Head of caudate nucleus (tissue), 42 donors: ENCODE results near the gene KIAA1210.

Source experiments
- DNase-seq, 42 donors: peaks; one replicate each; pipeline versions ENCODE4 v3.0.0 to v3.0.0-alpha.2; 2020 to 2021; ENCODE audit warnings: mixed read lengths in 7 of 42
- intact Hi-C: fragments of 100-400 bp; cut with DNase I; formaldehyde crosslinking; loops from one replicate; pipeline ENCODE4 v1.15.0; 2022

Gene KIAA1210

GRCh38 chrX:119095936-119096335 is 31.7 kb downstream of the KIAA1210 start:
- intact Hi-C loops, result no loop called here
- DNase-seq, result no peak

- intact Hi-C loops, result no loop called here
- no peak for DNase-seq
Measured at GRCh38 chrX:119094819-119095218, 32.8 kb downstream of the KIAA1210 start.

- no peak for DNase-seq
- intact Hi-C loops, result no loop called here
Measured at GRCh38 chrX:119093991-119094735, 33.4 kb downstream of the KIAA1210 start.

- intact Hi-C loops, result no loop called here
- DNase-seq, result no peak
Measured at GRCh38 chrX:119090627-119091026, 37.0 kb downstream of the KIAA1210 start.

- intact Hi-C loops, result no loop called here
- DNase-seq, result no peak
Measured at GRCh38 chrX:119089619-119090018, 38.0 kb downstream of the KIAA1210 start.

- DNase-seq, result no peak
- intact Hi-C loops, result no loop called here
Measured at GRCh38 chrX:119087121-119087520, 40.5 kb downstream of the KIAA1210 start.

GRCh38 chrX:119084766-119085165 is 42.8 kb downstream of the KIAA1210 start:
- intact Hi-C loops, result no loop called here

GRCh38 chrX:119082278-119082677 is 45.3 kb downstream of the KIAA1210 start:
- intact Hi-C loops, result no loop called here
- no peak for DNase-seq

More at GRCh38 chrX:119084766-119085165, 42.8 kb downstream of the KIAA1210 start:
- DNase-seq, result no peak

- no peak for DNase-seq
- intact Hi-C loops, result no loop called here
Measured at GRCh38 chrX:119075270-119076025, 52.2 kb downstream of the KIAA1210 start.

- no peak for DNase-seq
- intact Hi-C loops, result no loop called here
Measured at GRCh38 chrX:119073911-119074310, 53.7 kb downstream of the KIAA1210 start.

GRCh38 chrX:119073200-119073905 is 54.3 kb downstream of the KIAA1210 start:
- intact Hi-C loops, result no loop called here

GRCh38 chrX:119072744-119073143 is 54.9 kb downstream of the KIAA1210 start, which contains the start of gene CT47C1:
TSS of gene CT47C1 (plus strand) at chrX:119072993. CDS start at chrX:119073226, 233 bp downstream.
- intact Hi-C loops, result no loop called here
- no peak for DNase-seq

More at GRCh38 chrX:119073200-119073905, 54.3 kb downstream of the KIAA1210 start:
- no peak for DNase-seq

- intact Hi-C loops, result no loop called here
- DNase-seq, result no peak
Measured at GRCh38 chrX:119071381-119071780, 56.2 kb downstream of the KIAA1210 start.

GRCh38 chrX:119069762-119070161 is 57.9 kb downstream of the KIAA1210 start:
- intact Hi-C loops, result loop anchor here (5.0 kb wide), 1 partner anchor 222 kb away; no protein-coding TSS in a partner anchor
- DNase-seq, result no peak

- no peak for DNase-seq
- intact Hi-C loops, result loop anchor here (5.0 kb wide), 1 partner anchor 222 kb away; no protein-coding TSS in a partner anchor
Measured at GRCh38 chrX:119069128-119069527, 58.5 kb downstream of the KIAA1210 start.

- DNase-seq, result peak; percentile 14 to 85 (median 64)
- intact Hi-C loops, result loop anchor here (5.0 kb wide), 1 partner anchor 220 kb away; no protein-coding TSS in a partner anchor
Measured at GRCh38 chrX:119067023-119067739, 60.4 kb downstream of the KIAA1210 start.

GRCh38 chrX:119063428-119063827 is 64.2 kb downstream of the KIAA1210 start:
- DNase-seq, result no peak
- intact Hi-C loops, result no loop called here

GRCh38 chrX:119062750-119063374 is 64.8 kb downstream of the KIAA1210 start:
- intact Hi-C loops, result no loop called here
- no peak for DNase-seq
